T-cell (primary cell): Measurements from ENCODE around the gene SAMD13. TPM values are rescaled to one million over a fixed set of nuclear protein-coding genes. Genes with fewer than 3 reads are reported as not detected.

ENCODE experiments used
- ATAC-seq, 4 experiments: fragments of 200-7000 bp in 3 of 4; fragments of 150-1000 bp in 1 of 4; cut with Tn5 transposase; replicated peaks in 1 of 4; 1 replicate in 3 of 4; 2 replicates in 1 of 4; pipeline ENCODE4 v1.10.0; 2021; ENCODE audit warnings: moderate library complexity in 3 of 4, mild to moderate bottlenecking in 2 of 4, moderate number of reproducible peaks in 1 of 4
- CTCF ChIA-PET, 2 donors: fragments of 300-600 bp; sonication (Branson Sonifier 250); formaldehyde crosslinking; loops; one replicate each; lab custom pipeline; 2022; ENCODE audit warnings: antibody characterized with exemption in 2 of 2; lab: Charles Lee
- POLR2A ChIA-PET, 2 donors: fragments of 300-600 bp; sonication (Branson Sonifier 250); formaldehyde crosslinking; loops; one replicate each; lab custom pipeline; 2022; ENCODE audit warnings: antibody characterized with exemption in 2 of 2; lab: Charles Lee
- DNase-seq, 35 experiments: peaks; one replicate each; pipeline versions ENCODE4 v3.0.0 to v3.0.0-alpha.2; 2013 to 2023
- H3K27ac ChIP-seq: one replicate; pipeline ENCODE4 v1.5.1; 2013; ENCODE audit warnings: low read length
- H3K27me3 ChIP-seq, 2 experiments: replicated peaks in 1 of 2; 1 replicate in 1 of 2; 2 replicates in 1 of 2; pipeline versions ENCODE4 v1.6.1 to v1.7.0; 2013; ENCODE audit warnings: low read length in 1 of 2, mixed read lengths in 1 of 2; ENCODE audit not compliant: control insufficient read depth in 2 of 2, insufficient read depth in 2 of 2; ENCODE audit errors: extremely low read depth in 1 of 2
- H3K36me3 ChIP-seq, 2 donors: 1 replicate in 1 of 2; 2 replicates in 1 of 2; pipeline versions ENCODE4 v1.6.1 to v1.7.0; 2013; ENCODE audit warnings: low read length in 1 of 2; ENCODE audit not compliant: control insufficient read depth in 2 of 2, insufficient read depth in 1 of 2; ENCODE audit errors: extremely low read depth in 1 of 2
- H3K4me1 ChIP-seq, 2 experiments: 1 replicate in 1 of 2; 2 replicates in 1 of 2; pipeline versions ENCODE4 v1.6.1 to v1.7.0; 2013; ENCODE audit warnings: low read length in 2 of 2, mixed read lengths in 1 of 2; ENCODE audit not compliant: insufficient read depth in 2 of 2, control insufficient read depth in 1 of 2; ENCODE audit errors: extremely low read depth in 1 of 2
- H3K4me3 ChIP-seq, 2 donors: 1 replicate in 1 of 2; 2 replicates in 1 of 2; pipeline versions ENCODE4 v1.5.1 to v1.7.0; 2013; ENCODE audit warnings: mild to moderate bottlenecking in 2 of 2, low read length in 1 of 2, moderate library complexity in 1 of 2; ENCODE audit not compliant: control insufficient read depth in 1 of 2; ENCODE audit errors: extremely low read depth in 1 of 2
- H3K9me3 ChIP-seq: 2 replicates; pipeline ENCODE4 v1.7.0; 2013
- H3K27ac Mint-ChIP-seq, 2 donors: one replicate each; pipeline ENCODE4 v1.8.0; 2020 to 2021; ENCODE audit warnings: mild to moderate bottlenecking in 2 of 2, mixed read lengths in 2 of 2
- H3K27me3 Mint-ChIP-seq, 2 donors: one replicate each; pipeline ENCODE4 v1.8.0; 2021 to 2022; ENCODE audit warnings: mixed read lengths in 2 of 2
- H3K36me3 Mint-ChIP-seq: one replicate; pipeline ENCODE4 v1.8.0; 2021; ENCODE audit warnings: mixed read lengths
- H3K4me1 Mint-ChIP-seq, 3 donors: one replicate each; pipeline ENCODE4 v1.8.0; 2020 to 2022; ENCODE audit warnings: mixed read lengths in 3 of 3, mild to moderate bottlenecking in 1 of 3
- H3K4me3 Mint-ChIP-seq, 3 donors: one replicate each; pipeline ENCODE4 v1.8.0; 2020 to 2022; ENCODE audit warnings: mild to moderate bottlenecking in 3 of 3, mixed read lengths in 3 of 3, moderate library complexity in 3 of 3
- H3K9me3 Mint-ChIP-seq, 3 donors: one replicate each; pipeline ENCODE4 v1.8.0; 2020 to 2022; ENCODE audit warnings: mixed read lengths in 3 of 3
- WGBS: methylation state at CpG from one replicate; pipeline ENCODE4 v1.1.5; 2013; ENCODE audit warnings: missing lambda C conversion rate; ENCODE audit not compliant: insufficient coverage; 5-methylcytosine and 5-hydroxymethylcytosine counted together
- total RNA-seq, 35 experiments: library from RNA in 6 of 35; stranded (reverse) in 6 of 35; fragments of 120-200 nt in 1 of 35; gene quantifications; one replicate each; pipeline versions ENCODE4 v1.2.1 to v1.2.4 and lab custom pipeline; 2013 to 2026

The SAMD13 gene
- total RNA-seq, 5 donors from 2014 or later (not counting 1 experiment from before 2014, with no cell fraction given): 0.30 TPM; not detected in 4

DNA sequence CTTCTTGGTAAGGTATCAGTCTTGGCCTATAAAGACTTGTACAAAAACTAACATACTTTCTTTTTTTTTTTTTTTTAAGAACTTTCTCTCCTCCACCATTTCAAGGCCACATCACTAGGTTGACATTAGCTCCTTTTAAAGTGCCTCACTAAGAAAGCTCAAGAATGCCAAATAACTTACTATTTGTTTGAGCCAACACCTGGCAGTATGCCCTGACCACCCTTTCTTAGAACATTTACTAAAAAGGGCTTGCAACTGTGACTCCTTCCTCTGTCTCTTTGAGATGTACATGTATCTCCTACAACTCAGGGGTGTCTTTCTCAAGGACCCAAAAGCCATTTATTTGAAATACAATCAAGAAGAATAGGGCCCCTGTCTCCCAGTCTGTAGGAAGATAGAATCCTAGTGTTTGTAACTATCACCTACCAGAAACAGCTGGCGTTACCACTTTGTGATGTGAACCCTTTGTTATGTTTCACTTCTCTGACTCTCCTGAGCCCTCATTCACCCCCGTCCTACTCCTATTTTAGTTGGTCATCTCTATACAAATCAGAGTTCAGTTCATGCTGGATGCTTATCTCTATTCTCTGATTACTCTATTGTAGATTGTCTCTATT lies 12.2 kb upstream of the SAMD13 start:
- Histone ChIP-seq H3K9me3 (peaks cover 2% of the 10 kb centered on the region), H3K4me3 (no peak overlapping the region), H3K27ac (no peak overlapping the region), H3K27me3 (peaks cover 0 to 2% of the 10 kb centered on the region in 2 experiments), H3K36me3 (no peaks in the 10 kb centered on the region), H3K4me1 (no peaks in the 10 kb centered on the region)
- DNase-seq: no peak
- ChIA-PET CTCF (interaction anchor here in 1 of 2 donors (0.6 kb wide), 1 partner anchor 88 kb away, joined by 4 read pairs; no protein-coding TSS in a partner anchor), POLR2A (interaction anchor here in 1 of 2 donors (0.7 kb wide), 1 partner anchor 268 kb away, joined by 6 read pairs; no protein-coding TSS in a partner anchor)
- Mint-ChIP-seq H3K4me1 (no peaks in the 10 kb centered on the region), H3K36me3 (peaks cover 10% of the 10 kb centered on the region), H3K9me3 (peaks cover 7 to 27% (median 16%) of the 10 kb centered on the region in 3 donors), H3K27me3 (peaks cover 11 to 36% of the 10 kb centered on the region in 2 donors), H3K4me3 (no peak overlapping the region), H3K27ac (no peak overlapping the region)
- WGBS: no CpG with 5 or more reads among the region's 2 CpGs
- ATAC-seq: no peak

DNA sequence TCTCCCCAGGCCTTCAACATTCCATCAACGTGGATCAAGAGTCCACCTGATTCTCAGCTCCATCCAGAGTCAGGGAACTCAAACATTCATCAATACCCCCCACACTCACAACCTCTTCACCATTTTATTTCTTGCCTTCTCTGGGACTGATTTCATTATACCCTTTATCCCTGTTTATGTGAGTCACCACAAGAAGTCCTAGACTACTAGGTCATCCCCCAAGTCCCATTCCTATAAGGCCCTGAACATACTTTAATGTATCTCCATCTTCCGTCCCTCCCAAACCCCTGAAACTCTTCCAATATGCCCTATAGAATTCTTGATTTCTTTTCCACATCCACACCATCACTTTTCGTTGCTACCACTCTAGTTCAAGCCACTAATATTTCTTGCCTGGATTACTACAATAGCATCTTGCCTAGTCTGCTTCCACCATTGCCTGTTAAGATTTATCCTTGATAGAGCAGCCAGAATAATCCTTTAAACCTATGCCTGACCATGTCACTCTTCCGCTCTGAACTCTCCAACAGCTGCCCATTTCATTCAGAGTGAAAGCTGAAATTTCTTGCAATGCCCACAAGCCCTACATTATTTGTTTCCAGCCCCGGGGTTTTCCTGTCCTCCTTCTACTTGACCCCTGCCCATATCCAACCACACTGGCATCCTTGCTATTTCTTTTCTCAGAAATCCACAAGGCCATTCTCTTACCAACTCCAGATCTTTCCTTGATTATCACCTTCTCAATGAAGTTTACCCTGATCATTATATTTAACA lies 9.4 kb upstream of the SAMD13 start:
- Histone ChIP-seq H3K27ac (no peak overlapping the region), H3K36me3 (no peaks in the 10 kb centered on the region), H3K27me3 (no peaks in the 10 kb centered on the region), H3K9me3 (no peaks in the 10 kb centered on the region), H3K4me3 (no peak overlapping the region), H3K4me1 (no peaks in the 10 kb centered on the region)
- Mint-ChIP-seq H3K36me3 (peaks cover 2% of the 10 kb centered on the region), H3K4me3 (no peak overlapping the region), H3K27ac (no peak overlapping the region), H3K27me3 (peaks cover 13 to 26% of the 10 kb centered on the region in 2 donors), H3K9me3 (peaks cover 7 to 15% (median 14%) of the 10 kb centered on the region in 3 donors), H3K4me1 (no peaks in the 10 kb centered on the region)
- CTCF ChIA-PET: no interaction called here
- 80% methylated on average over 5 of the region's 5 CpGs for WGBS
- ATAC-seq (no peak), DNase-seq (no peak)
- POLR2A ChIA-PET: interaction anchor here in 1 of 2 donors (0.8 kb wide), 1 partner anchor 10 kb away, joined by 3 read pairs; no protein-coding TSS in a partner anchor

DNA sequence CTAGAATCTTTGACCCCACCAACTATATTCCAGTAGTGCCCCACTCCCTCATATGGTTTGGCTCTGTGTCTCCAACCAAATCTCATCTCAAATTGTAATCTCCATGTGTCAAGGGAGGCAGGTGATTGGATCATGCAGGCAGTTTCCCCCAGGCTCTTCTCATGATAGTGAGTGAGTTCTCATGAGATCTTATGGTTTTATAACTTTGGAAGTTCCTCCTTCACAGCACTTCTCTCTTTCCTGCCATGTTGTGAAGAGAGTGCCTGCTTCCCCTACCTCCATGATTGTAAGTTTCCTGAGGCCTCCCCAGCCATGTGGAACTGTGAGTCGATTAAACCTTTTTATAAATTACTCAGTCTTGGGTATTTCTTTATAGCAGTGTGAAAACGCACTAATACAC lies 7.7 kb upstream of the SAMD13 start:
- H3K27ac Mint-ChIP-seq: no peak overlapping the region

DNA sequence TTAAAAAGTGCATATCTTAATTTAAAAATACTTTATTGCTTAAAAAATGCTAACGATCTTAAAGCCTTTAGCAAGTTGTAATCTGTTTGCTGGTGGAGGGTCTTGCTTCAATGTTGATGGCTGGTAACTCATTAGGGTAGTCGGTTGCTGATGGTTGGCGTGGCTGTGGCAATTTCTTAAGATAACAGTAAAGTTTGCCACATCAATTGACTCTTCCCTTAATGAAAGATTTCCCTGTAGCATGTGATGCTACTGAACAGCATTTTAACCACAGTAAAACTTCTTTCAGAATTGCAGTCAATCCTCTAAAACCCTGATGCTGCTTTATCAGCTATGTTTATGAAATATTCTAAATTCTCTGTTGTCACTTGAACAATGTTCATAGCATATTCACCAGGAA lies 6.8 kb upstream of the SAMD13 start:
- no peak for DNase-seq
- WGBS: no CpG with 5 or more reads among the region's 3 CpGs
- ATAC-seq: no peak
- Histone ChIP-seq H3K4me1 (peaks cover 7 to 9% of the 10 kb centered on the region in 2 experiments), H3K27ac (no peak overlapping the region), H3K9me3 (no peaks in the 10 kb centered on the region), H3K36me3 (no peaks in the 10 kb centered on the region), H3K27me3 (peaks cover 0 to 12% of the 10 kb centered on the region in 2 experiments), H3K4me3 (no peak overlapping the region)
- CTCF ChIA-PET: no interaction called here
- Mint-ChIP-seq H3K27ac (no peak overlapping the region), H3K9me3 (peaks cover 0 to under 1% (median under 1%) of the 10 kb centered on the region in 3 donors), H3K36me3 (no peaks in the 10 kb centered on the region), H3K4me3 (no peak overlapping the region), H3K4me1 (peaks cover 10 to 17% (median 10%) of the 10 kb centered on the region in 3 donors), H3K27me3 (peaks cover 13 to 38% of the 10 kb centered on the region in 2 donors)
- POLR2A ChIA-PET: no interaction called here

More for the DNA sequence above, 7.7 kb upstream of the SAMD13 start:
- H3K27me3 ChIP-seq: peaks cover 0 to 6% of the 10 kb centered on the region in 2 experiments
- peaks cover 3% of the 10 kb centered on the region in 2 experiments for H3K4me1 ChIP-seq
- Mint-ChIP-seq H3K4me3 (no peak overlapping the region), H3K27me3 (peaks cover 13 to 35% of the 10 kb centered on the region in 2 donors), H3K36me3 (no peaks in the 10 kb centered on the region), H3K9me3 (peaks cover 7 to 8% (median 8%) of the 10 kb centered on the region in 3 donors), H3K4me1 (peaks cover 6 to 10% (median 6%) of the 10 kb centered on the region in 3 donors)
- WGBS: 80% methylated on average over 1 of the region's 2 CpGs
- no peaks in the 10 kb centered on the region for H3K9me3 ChIP-seq
- DNase-seq: no peak
- ATAC-seq: no peak
- no peak overlapping the region for H3K27ac ChIP-seq
- POLR2A ChIA-PET: interaction anchor here in 1 of 2 donors (0.6 kb wide), 1 partner anchor 62 kb away, joined by 3 read pairs; no protein-coding TSS in a partner anchor
- CTCF ChIA-PET: no interaction called here
- H3K36me3 ChIP-seq: no peaks in the 10 kb centered on the region
- no peak overlapping the region for H3K4me3 ChIP-seq

DNA sequence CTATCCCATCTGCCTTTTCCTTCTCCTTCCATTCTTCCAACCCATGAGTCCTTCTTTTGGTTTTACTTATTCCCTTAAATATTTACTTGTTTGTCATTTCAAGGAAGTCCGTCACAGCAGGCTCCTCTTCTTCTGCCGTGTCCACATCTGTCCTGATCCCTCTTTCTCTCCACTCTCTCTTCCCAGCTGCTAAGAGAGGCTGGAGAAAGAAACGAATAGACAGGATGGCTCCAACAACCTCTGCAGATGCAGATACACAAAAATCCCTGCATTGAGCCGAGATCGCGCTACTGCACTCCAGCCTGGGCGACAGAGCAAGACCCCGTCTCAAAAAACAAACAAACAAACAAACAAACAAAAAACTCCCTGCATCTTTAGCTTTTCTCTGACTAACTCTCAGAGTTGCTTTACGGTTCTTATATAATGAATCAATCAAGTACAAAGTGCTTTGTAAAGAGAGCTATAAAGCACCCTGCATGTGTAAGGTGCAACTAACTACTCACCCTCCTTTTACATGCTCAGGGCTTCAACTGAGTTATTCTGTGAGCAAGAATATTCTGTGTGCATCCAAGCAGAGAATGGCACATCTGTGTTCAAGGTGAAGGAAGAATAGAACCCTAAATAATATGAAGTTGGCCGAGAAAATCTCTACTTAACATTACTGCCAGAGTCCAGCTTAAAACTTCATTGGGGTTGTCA lies 3.8 kb upstream of the SAMD13 start:
- no peaks in the 10 kb centered on the region for H3K36me3 ChIP-seq
- peaks cover 9 to 19% of the 10 kb centered on the region in 2 experiments for H3K4me1 ChIP-seq
- ChIA-PET CTCF (interaction anchor here (0.6 to 1.1 kb wide), 2 partner anchors 154 to 278 kb away, joined by 5 read pairs; partner anchors contain the start of gene PRKACB (in 1 of the 2)), POLR2A (interaction anchor here in 1 of 2 donors (0.6 kb wide), 1 partner anchor 181 kb away, joined by 3 read pairs; the partner anchor contains the start of gene RPF1)
- peaks cover 0 to 12% of the 10 kb centered on the region in 2 experiments for H3K27me3 ChIP-seq
- 92% methylated on average over 7 of the region's 10 CpGs for WGBS
- Mint-ChIP-seq H3K27ac (no peak overlapping the region), H3K4me3 (peak overlapping the region; percentile 80 to 91 (median 84)), H3K9me3 (no peaks in the 10 kb centered on the region), H3K36me3 (no peaks in the 10 kb centered on the region), H3K4me1 (peaks cover 25 to 32% (median 27%) of the 10 kb centered on the region in 3 donors), H3K27me3 (peaks cover 3 to 21% of the 10 kb centered on the region in 2 donors)
- ATAC-seq (no peak), DNase-seq (no peak)
- H3K9me3 ChIP-seq: no peaks in the 10 kb centered on the region
- no peak overlapping the region for H3K27ac ChIP-seq
- H3K4me3 ChIP-seq: peak overlapping the region; percentile 82 to 85
